CD4-positive, alpha-beta T cell (primary cell): ENCODE results near the gene SLC5A2. TPM values are rescaled to one million over a fixed set of nuclear protein-coding genes. Genes with fewer than 3 reads are reported as not detected.

Source experiments
- ATAC-seq: fragments of 200-7000 bp; cut with Tn5 transposase; one replicate; pipeline ENCODE4 v1.10.0; 2022; ENCODE audit warnings: mild to moderate bottlenecking; ENCODE audit not compliant: poor library complexity
- CTCF ChIA-PET: fragments of 350-600 bp; sonication (Branson Sonifier 250); formaldehyde crosslinking; loops from one replicate; lab custom pipeline; 2021; ENCODE audit warnings: antibody characterized with exemption, inconsistent platforms; lab: Charles Lee
- POLR2A ChIA-PET: fragments of 350-600 bp; sonication (Branson Sonifier 250); formaldehyde crosslinking; loops from one replicate; lab custom pipeline; 2021; ENCODE audit warnings: antibody characterized with exemption, inconsistent platforms; lab: Charles Lee
- DNase-seq, 14 experiments: peaks; one replicate each; pipeline ENCODE4 v3.0.0-alpha.2; 2013 to 2020; ENCODE audit warnings: mixed read lengths in 2 of 14
- H3K27ac ChIP-seq, 2 donors: one replicate each; pipeline versions ENCODE4 v1.5.1 to v1.7.0; 2013; ENCODE audit warnings: low read length in 2 of 2, low read depth in 1 of 2, mild to moderate bottlenecking in 1 of 2
- H3K27me3 ChIP-seq, 2 experiments: 1 replicate in 1 of 2; 2 replicates in 1 of 2; pipeline versions ENCODE4 v1.6.1 to v1.7.0; 2013; ENCODE audit warnings: low read length in 2 of 2, control low read depth in 1 of 2, mild to moderate bottlenecking in 1 of 2, moderate library complexity in 1 of 2; ENCODE audit not compliant: insufficient read depth in 2 of 2, control insufficient read depth in 1 of 2
- H3K36me3 ChIP-seq: one replicate; pipeline ENCODE4 v1.6.1; 2013; ENCODE audit warnings: low read length, control low read depth; ENCODE audit not compliant: insufficient read depth
- H3K4me1 ChIP-seq: one replicate; pipeline ENCODE4 v1.6.1; 2013; ENCODE audit warnings: low read length, control low read depth; ENCODE audit not compliant: insufficient read depth
- H3K4me3 ChIP-seq: one replicate; pipeline ENCODE4 v1.5.1; 2013; ENCODE audit warnings: mild to moderate bottlenecking, low read length, moderate library complexity
- H3K9me3 ChIP-seq, 2 experiments: 1 replicate in 1 of 2; 2 replicates in 1 of 2; pipeline versions ENCODE4 v1.6.1 to v1.7.0; 2013; ENCODE audit warnings: low read length in 2 of 2, mild to moderate bottlenecking in 2 of 2, control low read depth in 1 of 2, moderate library complexity in 1 of 2; ENCODE audit not compliant: control insufficient read depth in 1 of 2, insufficient read depth in 1 of 2
- H3K27ac Mint-ChIP-seq: one replicate; pipeline ENCODE4 v1.8.0; 2020; ENCODE audit warnings: mixed read lengths
- H3K27me3 Mint-ChIP-seq: one replicate; pipeline ENCODE4 v1.8.0; 2021; ENCODE audit warnings: mixed read lengths
- H3K36me3 Mint-ChIP-seq: one replicate; pipeline ENCODE4 v1.8.0; 2021; ENCODE audit warnings: low read depth, mixed read lengths
- H3K4me1 Mint-ChIP-seq: one replicate; pipeline ENCODE4 v1.8.0; 2021; ENCODE audit warnings: low read depth, mixed read lengths
- H3K4me3 Mint-ChIP-seq: one replicate; pipeline ENCODE4 v1.8.0; 2020; ENCODE audit warnings: mild to moderate bottlenecking, mixed read lengths
- H3K9me3 Mint-ChIP-seq: one replicate; pipeline ENCODE4 v1.8.0; 2020; ENCODE audit warnings: mixed read lengths
- intact Hi-C, 2 experiments: fragments of 100-400 bp; cut with DNase I in 1 of 2; cut with micrococcal nuclease in 1 of 2; formaldehyde crosslinking; loops; one replicate each; pipeline versions ENCODE4 v1.15.1 to v1.9.0; 2023 to 2025; cut with DNase I, micrococcal nuclease
- total RNA-seq, 174 experiments: library from RNA in 2 of 174; stranded (reverse) in 2 of 174; gene quantifications; one replicate each; pipeline ENCODE4 v1.2.3 and lab custom pipeline; 2021 to 2026
- TF ChIP-seq, protein P1 (sequence below): fragments of 200-600 bp; IDR thresholded peaks from one replicate; pipeline ENCODE4 v1.8.0; 2022; ENCODE audit warnings: antibody characterized with exemption, mild to moderate bottlenecking

The SLC5A2 gene
- total RNA-seq, 2 experiments from 2014 or later, result 4.1 to 5.3 TPM

DNA sequence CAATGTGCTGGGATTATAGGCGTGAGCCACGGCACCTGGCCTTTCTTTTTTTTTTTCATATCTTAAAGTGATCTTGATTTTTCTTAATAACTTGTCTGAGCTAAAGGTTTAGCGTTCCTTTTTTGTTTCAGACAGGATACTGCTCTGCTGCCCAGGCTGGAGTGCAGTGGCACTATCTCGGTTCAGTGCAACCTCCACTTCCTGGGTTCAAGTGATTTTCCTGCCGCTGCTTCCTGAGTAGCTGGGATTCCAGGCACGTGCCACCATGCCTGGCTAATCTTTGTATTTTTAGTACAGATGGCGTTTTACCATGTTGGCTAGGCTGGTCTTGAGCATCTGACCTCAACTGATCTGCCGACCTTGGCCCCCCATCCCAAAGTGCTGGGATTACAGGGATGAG lies 21.2 kb downstream of the SLC5A2 start:
- CTCF ChIA-PET, result no interaction called here
- POLR2A ChIA-PET, result interaction anchor here (1.8 kb wide), 1 partner anchor 43 kb away, joined by 4 read pairs; no protein-coding TSS in a partner anchor
- Histone ChIP-seq H3K27ac (no peak overlapping the region), H3K4me1 (peaks cover 29% of the 10 kb centered on the region), H3K36me3 (peaks cover 26% of the 10 kb centered on the region), H3K9me3 (no peaks in the 10 kb centered on the region), H3K27me3 (no peaks in the 10 kb centered on the region), H3K4me3 (no peak overlapping the region)
- ATAC-seq (no peak), DNase-seq (no peak)
- Mint-ChIP-seq H3K27ac (peak overlapping the region; percentile 98), H3K9me3 (no peaks in the 10 kb centered on the region), H3K4me1 (peaks cover 50% of the 10 kb centered on the region), H3K4me3 (no peak overlapping the region), H3K27me3 (no peaks in the 10 kb centered on the region), H3K36me3 (peaks cover 48% of the 10 kb centered on the region)
- TF ChIP-seq, protein P1, sequence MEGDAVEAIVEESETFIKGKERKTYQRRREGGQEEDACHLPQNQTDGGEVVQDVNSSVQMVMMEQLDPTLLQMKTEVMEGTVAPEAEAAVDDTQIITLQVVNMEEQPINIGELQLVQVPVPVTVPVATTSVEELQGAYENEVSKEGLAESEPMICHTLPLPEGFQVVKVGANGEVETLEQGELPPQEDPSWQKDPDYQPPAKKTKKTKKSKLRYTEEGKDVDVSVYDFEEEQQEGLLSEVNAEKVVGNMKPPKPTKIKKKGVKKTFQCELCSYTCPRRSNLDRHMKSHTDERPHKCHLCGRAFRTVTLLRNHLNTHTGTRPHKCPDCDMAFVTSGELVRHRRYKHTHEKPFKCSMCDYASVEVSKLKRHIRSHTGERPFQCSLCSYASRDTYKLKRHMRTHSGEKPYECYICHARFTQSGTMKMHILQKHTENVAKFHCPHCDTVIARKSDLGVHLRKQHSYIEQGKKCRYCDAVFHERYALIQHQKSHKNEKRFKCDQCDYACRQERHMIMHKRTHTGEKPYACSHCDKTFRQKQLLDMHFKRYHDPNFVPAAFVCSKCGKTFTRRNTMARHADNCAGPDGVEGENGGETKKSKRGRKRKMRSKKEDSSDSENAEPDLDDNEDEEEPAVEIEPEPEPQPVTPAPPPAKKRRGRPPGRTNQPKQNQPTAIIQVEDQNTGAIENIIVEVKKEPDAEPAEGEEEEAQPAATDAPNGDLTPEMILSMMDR, result no peak
- intact Hi-C loops, result no loop called here

DNA sequence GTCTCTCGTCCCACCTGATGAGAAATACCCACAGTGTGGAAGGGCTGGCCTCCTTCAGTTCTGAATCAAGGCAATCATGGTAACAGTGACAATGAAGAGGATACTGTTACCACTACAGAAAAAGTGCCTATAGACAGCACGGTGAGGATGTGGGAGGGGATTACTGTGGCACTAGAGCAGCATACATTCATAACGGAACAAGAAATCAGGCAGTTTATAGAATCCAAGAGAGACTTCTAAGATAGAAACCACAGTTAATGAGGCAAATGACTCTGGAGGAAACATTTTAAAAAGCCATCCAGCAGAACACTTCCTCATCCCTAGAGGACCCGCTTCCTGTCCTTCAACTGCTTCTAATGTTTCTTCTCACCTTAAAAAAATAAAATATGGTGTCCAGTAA lies 22.6 kb downstream of the SLC5A2 start:
- Mint-ChIP-seq H3K36me3 (peaks cover 41% of the 10 kb centered on the region), H3K27ac (peak overlapping the region; percentile 98), H3K4me1 (peaks cover 60% of the 10 kb centered on the region), H3K4me3 (peak overlapping the region; percentile 66), H3K9me3 (no peaks in the 10 kb centered on the region), H3K27me3 (no peaks in the 10 kb centered on the region)
- DNase-seq (no peak), ATAC-seq (no peak)
- no peaks in the 10 kb centered on the region for H3K27me3 ChIP-seq
- ChIA-PET POLR2A (no interaction called here), CTCF (no interaction called here)
- intact Hi-C loops, result loop anchor here (5.0 kb wide), 4 partner anchors 192 to 388 kb away; partner anchors contain the start of gene KAT8 (in 1 of the 2)
- H3K4me1 ChIP-seq, result peaks cover 40% of the 10 kb centered on the region
- peaks cover 12% of the 10 kb centered on the region for H3K36me3 ChIP-seq
- H3K4me3 ChIP-seq, result no peak overlapping the region
- H3K27ac ChIP-seq, result no peak overlapping the region
- no peaks in the 10 kb centered on the region for H3K9me3 ChIP-seq
- TF ChIP-seq, protein P1, result no peak

DNA sequence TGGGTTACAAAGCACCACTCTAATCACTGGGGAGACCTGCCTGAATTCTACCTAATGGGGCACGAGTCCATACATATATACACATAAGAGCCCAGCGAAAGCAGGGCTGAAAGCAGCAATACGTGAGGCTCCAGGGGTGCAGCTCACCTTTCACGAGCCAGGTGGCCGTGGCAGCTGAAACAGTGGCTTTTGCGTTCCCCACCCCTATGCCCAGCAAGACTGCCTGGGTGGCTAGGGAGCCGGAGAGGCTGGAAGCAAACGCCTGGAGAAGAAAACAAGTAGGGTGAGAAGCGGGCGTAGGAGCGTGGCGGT lies 24.6 kb downstream of the SLC5A2 start:
- ChIA-PET POLR2A (interaction anchor here (0.6 to 3.1 kb wide), 23 partner anchors 8 to 605 kb away, joined by 3 to 49 read pairs (median 6); partner anchors contain the start of genes ARMC5, KAT8, ZNF646 and ZNF668), CTCF (interaction anchor here (1.0 to 1.3 kb wide), 3 partner anchors 20 to 47 kb away, joined by 3 to 5 read pairs (median 4); no protein-coding TSS in a partner anchor)
- TF ChIP-seq, protein P1, result no peak
- H3K9me3 Mint-ChIP-seq, result no peaks in the 10 kb centered on the region
- H3K27ac Mint-ChIP-seq, result peak overlapping the region; percentile 98
- DNase-seq (peak in 1 of 14 experiments; percentile 41), ATAC-seq (peak; percentile 21)
- Histone ChIP-seq H3K27me3 (no peaks in the 10 kb centered on the region), H3K27ac (peak overlapping the region; percentile 79 to 87), H3K4me1 (peaks cover 40% of the 10 kb centered on the region), H3K36me3 (peaks cover 11% of the 10 kb centered on the region), H3K9me3 (no peaks in the 10 kb centered on the region), H3K4me3 (peak overlapping the region; percentile 97)
- peaks cover 58% of the 10 kb centered on the region for H3K4me1 Mint-ChIP-seq
- intact Hi-C loops, result loop anchor here (5.0 kb wide), 4 partner anchors 190 to 390 kb away; partner anchors contain the start of gene KAT8 (in 1 of the 2)
- H3K27me3 Mint-ChIP-seq, result no peaks in the 10 kb centered on the region
- peaks cover 37% of the 10 kb centered on the region for H3K36me3 Mint-ChIP-seq
- H3K4me3 Mint-ChIP-seq, result peak overlapping the region; percentile 94
